H1 (cell line): Measurements from ENCODE around the gene HMGCS2.

ENCODE experiments used
- CTCF ChIP-seq, 3 experiments: IDR thresholded peaks; 1 replicate in 2 of 3; 2 replicates in 1 of 3; pipeline versions ENCODE4 v1.5.1 to v1.6.1; 2011; ENCODE audit warnings: low read length in 3 of 3, mild to moderate bottlenecking in 3 of 3, inconsistent platforms in 2 of 3, low read depth in 1 of 3, moderate library complexity in 1 of 3; ENCODE audit not compliant: insufficient read depth in 1 of 3; ENCODE audit errors: control extremely low read depth in 1 of 3
- EP300 ChIP-seq, 2 experiments: IDR thresholded peaks; 1 replicate in 1 of 2; 2 replicates in 1 of 2; pipeline ENCODE4 v1.6.1; 2011 to 2012; ENCODE audit warnings: low read depth in 2 of 2, low read length in 2 of 2, mild to moderate bottlenecking in 2 of 2, borderline replicate concordance in 1 of 2, inconsistent platforms in 1 of 2, moderate library complexity in 1 of 2
- SAP30 ChIP-seq: fragments of 300-600 bp; sonication (generic); IDR thresholded peaks from 2 replicates; pipeline ENCODE4 v1.7.1; 2012; ENCODE audit warnings: low read length, moderate library complexity, mild to moderate bottlenecking, inconsistent platforms; ENCODE audit not compliant: insufficient read depth, insufficient replicate concordance
- SIN3A ChIP-seq, 2 experiments: IDR thresholded peaks in 1 of 2; conservative IDR thresholded peaks in 1 of 2; 2 replicates each; pipeline ENCODE4 v1.6.1; 2011 to 2012; ENCODE audit warnings: low read length in 2 of 2, improper control_type of control experiment in 1 of 2, low read depth in 1 of 2, mild to moderate bottlenecking in 1 of 2
- TAF1 ChIP-seq: IDR thresholded peaks from 2 replicates; pipeline ENCODE4 v1.6.1; 2011; ENCODE audit warnings: mild to moderate bottlenecking, low read depth, low read length
- USF2 ChIP-seq: IDR thresholded peaks from 2 replicates; pipeline ENCODE4 v1.6.1; 2011; ENCODE audit warnings: low read length, improper control_type of control experiment

DNA sequence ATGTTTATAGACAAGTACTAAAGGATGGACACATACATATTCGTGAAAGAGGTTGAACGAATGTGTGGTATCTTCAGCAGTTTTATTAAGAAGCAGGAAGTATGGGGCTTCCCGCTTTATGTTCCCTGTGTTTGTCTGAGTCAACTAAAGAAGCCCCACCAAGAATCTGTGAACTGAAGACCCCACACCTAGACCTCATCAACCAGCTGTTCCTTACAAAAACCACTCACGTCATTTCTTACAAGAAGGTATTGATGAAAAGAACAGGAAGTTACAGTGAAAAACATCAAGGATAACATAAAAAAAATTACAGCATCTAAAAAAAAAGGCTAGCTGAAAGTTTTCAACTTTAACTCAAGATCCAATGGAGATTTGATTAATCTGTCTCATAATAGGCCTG, 30.3 kb upstream of the HMGCS2 start:
- TF ChIP-seq TAF1 (no peak), SIN3A (conservative IDR thresholded peaks at IDR 0.05 in 1 of 2, IDR thresholded peaks at IDR 0.05 in 1 of 2; ENCODE audit: low read depth in 1 of 2, low read length in 2 of 2) (no peak), EP300 (IDR thresholded peaks at IDR 0.05; ENCODE audit: borderline replicate concordance in 1 of 2, low read depth in 2 of 2, low read length in 2 of 2) (no peak), CTCF (IDR thresholded peaks at IDR 0.05; ENCODE audit: control extremely low read depth in 1 of 3, insufficient read depth in 1 of 3, low read depth in 1 of 3, low read length in 3 of 3) (no peak), SAP30 (no peak), USF2 (no peak)
